HS-27A (cell line): Measurements from ENCODE around the gene TTC33.
"Not testable (repeated sequence)": the region's sequence is repeated elsewhere in the genome, so short reads cannot be mapped to it uniquely, and the experiment has no call there.

Source experiments
- DNase-seq: peaks from one replicate; pipeline ENCODE4 v3.0.0-alpha.2; 2012; ENCODE audit warnings: low read depth, missing footprints

TTC33 gene

DNA sequence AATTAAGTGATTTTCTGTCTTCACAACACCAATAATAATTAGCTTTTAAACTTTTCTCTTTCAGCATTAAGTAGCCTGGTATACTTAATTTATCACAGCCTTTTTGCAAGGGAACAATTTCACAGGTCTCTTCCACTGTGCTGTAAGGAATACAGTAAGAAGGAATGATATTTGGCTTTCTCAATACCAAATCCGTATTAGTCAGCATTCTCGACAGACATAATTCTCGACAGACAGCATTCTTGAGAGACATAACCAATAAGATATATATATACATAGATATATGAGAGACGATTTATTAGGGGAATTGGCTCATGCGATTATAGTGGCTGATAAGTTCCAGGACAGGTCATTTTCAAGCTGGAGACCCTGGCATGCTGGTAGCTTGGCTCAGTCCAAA is 24.4 kb upstream of the TTC33 start:
- no peak for DNase-seq

DNA sequence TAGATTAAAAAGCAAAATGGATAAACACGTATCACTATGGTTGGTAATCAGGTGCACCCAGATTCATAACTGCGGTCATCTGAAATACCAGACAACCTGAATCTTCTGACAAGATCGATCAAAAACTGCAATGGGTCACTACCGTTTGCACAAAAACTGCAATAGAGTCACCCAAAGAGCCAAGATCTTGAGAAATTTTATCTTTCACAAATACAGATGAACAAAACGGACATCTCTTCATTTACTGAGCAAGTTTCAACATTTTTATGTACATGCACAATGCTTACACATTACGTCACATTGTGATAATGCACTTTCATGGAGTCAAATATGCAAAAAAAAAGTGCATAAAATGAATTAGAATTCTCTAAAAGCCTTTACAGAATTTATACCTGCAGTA is 23.8 kb upstream of the TTC33 start:
- no peak for DNase-seq

- no peak for DNase-seq
Measured at GRCh38 chr5:40778133-40778532, 22.4 kb upstream of the TTC33 start.

- DNase-seq: no peak
Measured at GRCh38 chr5:40776658-40776977, 20.9 kb upstream of the TTC33 start.

- DNase-seq: no peak
Measured at GRCh38 chr5:40775846-40776657, 20.3 kb upstream of the TTC33 start.

- no peak for DNase-seq
Measured at GRCh38 chr5:40775085-40775845, 19.5 kb upstream of the TTC33 start.

DNA sequence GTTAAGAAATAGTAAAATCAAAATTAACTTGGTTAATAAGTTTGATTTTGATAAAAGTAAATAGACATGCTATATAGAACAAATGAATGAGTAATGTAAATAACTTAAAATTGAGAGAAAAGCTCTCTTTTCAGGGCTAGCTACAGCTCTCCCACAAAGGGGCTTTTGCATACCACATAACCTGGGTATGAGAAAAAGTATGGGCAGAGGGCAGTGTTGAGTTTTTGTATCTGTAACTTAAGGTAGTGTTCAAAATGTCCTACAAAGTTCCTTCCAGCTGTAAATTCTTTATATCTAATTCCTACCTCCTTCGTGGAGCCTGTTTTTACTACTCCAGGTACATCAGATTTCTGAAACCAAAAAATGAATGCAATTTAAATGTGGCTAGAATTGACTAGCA is 18.9 kb upstream of the TTC33 start:
- no peak for DNase-seq

- DNase-seq: no peak
Measured at GRCh38 chr5:40770764-40771163, 15.0 kb upstream of the TTC33 start.

- no peak for DNase-seq
Measured at GRCh38 chr5:40762705-40763104, 6.9 kb upstream of the TTC33 start.

DNA sequence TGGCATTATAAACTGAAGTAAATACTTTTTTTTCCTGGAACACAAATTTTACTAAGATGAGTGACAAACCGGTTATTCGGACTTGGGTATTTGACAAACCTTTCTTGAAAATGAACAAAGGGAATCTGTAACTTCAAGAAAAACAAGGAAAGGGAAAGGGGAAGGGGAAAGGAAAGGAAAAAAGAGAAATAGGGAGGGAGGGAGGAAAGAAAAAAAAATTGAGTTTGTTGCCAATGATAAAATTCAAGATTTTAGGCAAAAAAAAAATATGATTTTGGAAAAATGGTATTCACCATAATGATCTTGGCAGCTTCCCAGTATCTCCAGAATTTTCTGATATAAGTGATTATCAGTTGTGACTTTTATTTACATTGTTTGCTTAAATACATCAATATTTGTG is 1.6 kb upstream of the TTC33 start:
- DNase-seq: no peak

GRCh38 chr5:40755093-40755406 is 711 bp downstream of the TTC33 start:
- DNase-seq: peak; percentile 59

GRCh38 chr5:40754381-40755092 is 1.2 kb downstream of the TTC33 start:
- DNase-seq: peak; percentile 24

GRCh38 chr5:40746703-40747102 is 9.1 kb downstream of the TTC33 start:
- DNase-seq: no peak

DNA sequence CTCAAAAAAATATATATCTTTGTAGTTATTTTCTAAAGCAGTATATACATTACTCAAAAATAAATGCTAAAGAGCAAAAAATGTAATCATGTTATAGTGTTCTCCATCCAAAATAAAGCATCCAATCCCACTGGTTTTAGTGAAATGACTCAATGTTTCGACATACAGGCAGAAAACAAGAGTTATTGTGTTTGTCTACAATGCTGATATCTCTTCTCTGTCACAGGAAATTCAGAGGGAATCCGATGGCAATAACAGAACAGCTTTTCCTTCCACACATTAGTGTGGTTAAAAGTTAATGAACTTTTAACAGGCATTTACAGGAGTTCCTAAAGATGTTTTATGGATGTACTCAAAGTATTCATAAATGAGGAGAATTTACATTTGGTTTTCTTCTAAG is 12.0 kb downstream of the TTC33 start:
- DNase-seq: no peak

GRCh38 chr5:40738502-40738901 is 17.3 kb downstream of the TTC33 start:
- no peak for DNase-seq

GRCh38 chr5:40736103-40736875 is 19.5 kb downstream of the TTC33 start:
- DNase-seq: peak; percentile 49

GRCh38 chr5:40735609-40736008 is 20.2 kb downstream of the TTC33 start:
- no peak for DNase-seq

- DNase-seq: no peak
Measured at GRCh38 chr5:40734986-40735385, 20.8 kb downstream of the TTC33 start.

- no peak for DNase-seq
Measured at GRCh38 chr5:40733879-40734563, 21.7 kb downstream of the TTC33 start.

DNA sequence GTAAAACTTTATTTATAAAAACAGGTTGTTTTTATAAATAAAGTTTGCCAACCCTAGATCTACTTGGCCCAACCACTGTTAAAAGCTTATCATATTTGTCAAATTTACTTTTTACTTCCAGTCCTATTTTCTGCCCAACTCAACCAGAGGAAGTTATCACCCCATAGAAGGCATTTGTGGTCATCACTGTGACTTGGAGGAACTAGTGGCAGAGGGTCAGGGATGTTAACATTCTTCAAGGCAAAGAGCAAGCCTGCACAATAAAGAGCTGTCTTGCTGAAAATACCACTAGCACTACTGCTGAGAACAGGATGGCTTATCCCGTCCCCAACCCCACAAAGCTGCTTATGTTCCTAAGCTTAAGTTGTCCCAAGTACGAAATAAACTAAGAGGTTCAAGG is 22.3 kb downstream of the TTC33 start:
- no peak for DNase-seq

DNA sequence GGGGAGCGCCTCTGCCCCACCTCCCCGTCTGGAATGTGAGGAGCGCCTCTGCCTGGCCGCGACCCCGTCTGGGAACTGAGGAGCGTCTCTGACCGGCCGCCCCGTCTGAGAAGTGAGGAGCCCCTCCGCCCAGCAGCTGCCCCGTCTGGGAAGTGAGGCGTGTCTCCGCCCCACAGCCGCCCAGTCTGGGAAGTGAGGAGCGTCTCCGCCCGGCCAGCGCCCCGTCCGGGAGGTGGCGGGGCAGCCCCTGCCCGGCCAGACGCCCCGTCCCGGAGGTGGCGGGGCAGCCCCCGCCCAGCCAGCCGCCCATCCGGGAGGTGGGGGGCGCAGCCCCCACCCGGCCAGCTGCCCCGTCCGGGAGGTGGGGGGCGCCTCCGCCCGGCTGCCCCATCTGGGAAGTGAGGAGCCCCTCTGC is 33.3 kb downstream of the TTC33 start:
- not testable (repeated sequence) for DNase-seq

DNA sequence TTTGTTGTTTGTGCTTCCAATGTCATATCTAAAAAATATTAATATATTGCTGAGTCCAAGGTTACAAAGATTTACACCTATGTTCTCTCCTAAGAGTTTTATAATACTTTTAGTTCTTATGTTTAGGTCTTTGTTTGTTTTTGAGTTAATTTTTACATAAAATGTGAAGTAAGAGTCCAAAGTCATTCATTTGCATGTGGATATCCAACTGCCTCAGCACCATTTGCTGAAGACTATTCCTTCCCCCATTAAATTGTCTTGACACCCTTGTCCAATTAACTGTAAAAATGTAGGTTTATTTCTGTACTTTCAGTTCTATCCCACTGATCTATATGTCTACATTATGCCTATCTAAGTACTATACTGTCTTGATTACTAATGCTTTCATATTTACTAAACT is 35.7 kb downstream of the TTC33 start:
- DNase-seq: no peak
